HepG2 (cell line): ENCODE data around the gene SVOPL.

ENCODE experiments used
- ARNT ChIP-seq: fragments of 450-650 bp; IDR thresholded peaks from 2 replicates; pipeline ENCODE4 v1.6.1; 2017
- FOSL1 ChIP-seq: sonication (generic); formaldehyde crosslinking; IDR thresholded peaks from 2 replicates; pipeline ENCODE4 v1.9.0; 2021; ENCODE audit warnings: missing genetic modification reagents, borderline replicate concordance
- KDM1A ChIP-seq: IDR thresholded peaks from 2 replicates; pipeline ENCODE4 v1.6.1; 2016; ENCODE audit warnings: missing compliant biosample characterization
- RBM39 ChIP-seq: fragments of 200-400 bp; formaldehyde crosslinking; IDR thresholded peaks from one replicate; pipeline ENCODE4 v1.6.1; 2018; ENCODE audit warnings: antibody characterized with exemption, mild to moderate bottlenecking, low read depth, low read length; ENCODE audit not compliant: poor library complexity, severe bottlenecking
- TERF1 ChIP-seq: sonication (generic); formaldehyde crosslinking; IDR thresholded peaks from 2 replicates; pipeline ENCODE4 v1.8.0; 2022; ENCODE audit warnings: mild to moderate bottlenecking, missing genetic modification reagents, moderate library complexity
- TRIM22 ChIP-seq: fragments of 450-650 bp; IDR thresholded peaks from 2 replicates; pipeline ENCODE4 v1.6.1; 2017
- ZBTB3 ChIP-seq: sonication (generic); formaldehyde crosslinking; IDR thresholded peaks from 2 replicates; pipeline ENCODE4 v1.4.0; 2020; ENCODE audit warnings: low read depth, mild to moderate bottlenecking, moderate library complexity, missing genetic modification reagents, borderline replicate concordance
- ZNF639 ChIP-seq: conservative IDR thresholded peaks from 2 replicates; pipeline ENCODE4 v1.6.1; 2018; ENCODE audit warnings: missing genetic modification reagents
- TF ChIP-seq, protein P1 (sequence below): sonication (generic); formaldehyde crosslinking; conservative IDR thresholded peaks from 2 replicates; pipeline ENCODE4 v1.4.0; 2020; ENCODE audit warnings: missing genetic modification reagents

- TF ChIP-seq TERF1 (CRISPR knock-in tag) (no peak), RBM39 (no peak), KDM1A (CRISPR knock-in tag) (no peak), FOSL1 (CRISPR knock-in tag) (no peak), TRIM22 (no peak), ZBTB3 (CRISPR knock-in tag) (no peak), ARNT (no peak), ZNF639 (CRISPR knock-in tag) (no peak)
- TF ChIP-seq, protein P1, sequence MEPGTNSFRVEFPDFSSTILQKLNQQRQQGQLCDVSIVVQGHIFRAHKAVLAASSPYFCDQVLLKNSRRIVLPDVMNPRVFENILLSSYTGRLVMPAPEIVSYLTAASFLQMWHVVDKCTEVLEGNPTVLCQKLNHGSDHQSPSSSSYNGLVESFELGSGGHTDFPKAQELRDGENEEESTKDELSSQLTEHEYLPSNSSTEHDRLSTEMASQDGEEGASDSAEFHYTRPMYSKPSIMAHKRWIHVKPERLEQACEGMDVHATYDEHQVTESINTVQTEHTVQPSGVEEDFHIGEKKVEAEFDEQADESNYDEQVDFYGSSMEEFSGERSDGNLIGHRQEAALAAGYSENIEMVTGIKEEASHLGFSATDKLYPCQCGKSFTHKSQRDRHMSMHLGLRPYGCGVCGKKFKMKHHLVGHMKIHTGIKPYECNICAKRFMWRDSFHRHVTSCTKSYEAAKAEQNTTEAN, result no peak
Observed at GRCh38 chr7:138662076-138662990, 38.8 kb downstream of the SVOPL start.
